NCI-H2196 treated with DMSO at 0.1 percent for 48 hours (cell line): Measurements from ENCODE around the gene WDR93.

ENCODE experiments used
- DNase-seq: peaks from one replicate; lab custom pipeline; 2025; ENCODE audit not compliant: unreplicated experiment; lab: John Stamatoyannopoulos, UW

The WDR93 gene

DNA sequence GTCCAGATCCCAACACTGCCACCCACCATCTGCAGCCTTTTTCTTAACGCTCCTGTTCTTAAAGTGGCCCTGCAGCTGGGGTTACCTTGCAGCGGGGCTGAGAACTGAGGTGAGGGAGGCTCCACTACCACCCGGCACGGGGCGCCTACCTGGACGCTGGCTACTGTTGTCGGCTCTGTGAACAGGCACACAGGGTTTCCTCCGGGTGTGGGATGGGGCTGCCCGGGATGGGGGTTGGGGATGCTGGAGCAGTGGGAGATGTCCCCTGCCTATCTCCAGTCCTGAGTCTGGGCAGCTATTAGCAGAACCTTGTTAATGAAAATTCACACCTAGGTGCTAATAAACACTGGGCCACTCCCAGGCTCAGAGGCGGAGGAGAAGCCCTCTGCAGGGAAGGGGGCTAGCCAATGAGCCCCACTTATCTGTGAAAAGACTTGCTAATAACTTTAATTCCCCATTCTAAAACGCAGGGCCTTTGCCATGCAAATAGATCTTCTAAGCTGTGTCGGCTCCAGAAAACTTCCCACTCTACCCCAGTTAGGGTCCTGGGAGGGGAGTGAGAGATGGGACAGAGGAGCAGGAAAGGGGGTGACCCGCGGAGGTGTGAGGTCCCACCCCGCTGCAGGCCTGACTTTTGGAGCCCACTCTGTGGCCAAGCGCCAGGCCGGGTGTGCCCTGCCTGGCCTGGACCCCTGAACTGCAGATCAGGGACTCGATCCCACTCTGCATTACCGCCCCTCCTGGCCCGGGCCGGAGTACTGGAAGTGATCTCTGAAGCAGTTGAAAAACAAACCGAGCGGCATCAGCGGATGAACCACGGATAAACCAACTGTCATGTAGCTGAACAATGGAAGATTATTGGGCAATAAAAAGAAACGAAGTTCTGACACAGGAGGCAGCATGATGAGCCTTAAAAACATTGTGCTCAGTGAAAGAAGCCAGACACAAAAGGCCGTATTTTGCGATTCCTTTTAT lies 57.4 kb downstream of the WDR93 start:
- DNase-seq = no peak

DNA sequence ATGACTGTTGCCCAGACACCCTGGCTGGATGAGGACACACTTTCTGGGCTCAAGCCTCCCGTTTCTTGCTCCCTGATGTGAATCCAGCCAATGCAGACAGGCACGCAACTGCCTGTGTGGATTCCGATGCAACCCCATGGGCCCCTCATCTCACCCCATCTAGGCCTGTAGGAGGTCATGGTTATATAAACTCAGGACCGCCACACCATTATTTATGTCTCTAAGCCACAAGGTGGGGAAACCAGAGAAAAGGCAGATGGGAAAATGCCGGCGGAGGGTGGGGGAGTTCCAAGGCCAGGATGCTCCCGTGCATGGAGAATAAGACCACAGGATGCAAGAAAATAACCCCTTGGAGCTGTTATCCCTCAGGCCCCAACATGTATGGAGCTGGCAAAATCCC lies 58.4 kb downstream of the WDR93 start:
- no peak for DNase-seq

GRCh38 chr15:89749526-89749925 lies 58.9 kb downstream of the WDR93 start:
- no peak for DNase-seq

- DNase-seq = no peak
Measured at GRCh38 chr15:89749951-89750559, 59.4 kb downstream of the WDR93 start.

DNA sequence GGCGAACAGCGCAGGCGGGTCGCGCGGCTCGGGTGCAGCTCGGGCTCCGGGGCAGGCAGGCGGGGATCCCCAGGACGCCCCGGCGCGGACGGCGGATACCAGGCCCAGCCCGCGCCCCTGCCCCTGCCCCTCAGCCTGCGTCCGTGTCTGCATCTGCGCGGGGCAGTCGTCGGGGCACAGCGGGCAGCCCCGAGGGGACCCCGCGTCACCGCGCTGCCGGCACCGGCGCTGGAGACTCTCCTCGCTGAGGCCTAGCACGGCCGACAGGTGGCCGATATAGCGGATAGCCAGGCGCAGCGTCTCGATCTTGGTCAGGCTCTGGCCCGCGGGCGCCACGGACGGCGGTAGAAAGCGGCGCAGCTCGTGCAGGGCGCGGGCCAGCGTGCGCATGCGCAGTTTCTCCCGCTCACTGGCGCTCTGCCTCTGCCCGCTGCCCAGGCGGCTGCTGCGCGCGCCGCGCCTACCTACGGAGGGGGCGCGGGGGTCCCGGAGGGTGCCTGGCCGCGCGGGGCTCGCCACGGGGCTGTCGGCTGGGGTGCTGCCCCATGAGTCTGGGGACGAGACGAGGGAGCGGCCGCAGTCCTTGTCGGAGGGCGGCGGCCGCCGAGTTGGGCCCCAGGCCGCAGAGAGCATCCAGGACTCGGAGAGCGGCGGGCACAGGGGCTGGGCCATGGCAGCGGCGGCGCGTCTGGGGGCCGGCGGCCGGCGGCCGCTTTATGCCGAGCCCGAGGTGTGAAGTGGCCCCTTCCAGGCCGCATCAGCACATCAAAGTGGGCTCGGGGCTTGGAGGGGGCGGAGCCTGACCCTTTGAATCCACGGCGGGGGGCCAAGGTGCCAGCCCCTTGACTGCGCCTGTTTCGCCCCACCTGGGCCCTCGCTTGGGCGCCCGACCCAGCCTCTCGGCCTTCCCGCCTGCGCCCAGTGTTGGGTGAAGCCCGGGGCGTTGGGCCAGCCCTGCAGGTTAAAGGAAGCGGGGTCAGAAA lies 60.2 kb downstream of the WDR93 start, which contains the start of gene MESP1:
TSS of gene MESP1 (minus strand) at position 690 of the 983 bp plus-strand sequence. CDS start at position 672, 18 bp downstream.
- peak; percentile 61 for DNase-seq

DNA sequence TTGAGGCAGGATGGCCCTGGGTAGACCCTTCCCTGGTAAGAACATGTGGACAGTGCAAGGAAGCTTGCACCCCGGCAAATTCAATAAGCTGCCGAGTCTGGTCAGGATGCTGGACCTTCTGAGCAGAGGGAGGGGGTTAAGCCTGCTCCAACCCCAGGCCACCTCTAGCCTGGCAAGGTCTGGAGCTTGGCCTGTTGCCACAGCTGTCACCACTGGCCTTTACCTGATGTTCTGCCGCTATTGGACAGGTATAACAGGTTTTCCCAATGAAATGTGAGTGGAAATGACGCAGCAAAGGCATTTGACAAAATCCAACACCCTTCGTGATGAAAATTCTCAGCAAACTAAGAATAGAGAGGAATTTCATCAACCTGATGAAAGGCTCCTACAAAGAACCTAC lies 61.1 kb downstream of the WDR93 start:
- no peak for DNase-seq

DNA sequence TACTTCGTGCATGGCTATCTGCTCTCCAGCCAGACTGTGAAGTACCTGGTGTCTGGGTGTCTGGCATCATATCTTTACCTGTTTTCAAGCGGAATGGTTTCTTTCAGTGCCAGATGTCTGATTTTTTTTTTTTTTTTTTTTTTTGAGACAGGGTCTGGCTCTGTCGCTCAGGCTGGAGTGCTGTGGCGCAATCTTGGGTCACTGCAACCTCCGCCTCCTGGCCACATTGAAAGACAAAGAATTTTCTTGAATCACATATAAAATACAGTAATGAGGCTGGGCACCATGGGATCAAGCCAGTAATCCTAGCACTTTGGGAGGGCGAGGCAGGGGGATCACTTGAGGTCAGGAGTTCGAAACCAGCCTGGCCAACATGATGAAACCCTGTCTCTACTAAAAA lies 63.2 kb downstream of the WDR93 start:
- DNase-seq = no peak

DNA sequence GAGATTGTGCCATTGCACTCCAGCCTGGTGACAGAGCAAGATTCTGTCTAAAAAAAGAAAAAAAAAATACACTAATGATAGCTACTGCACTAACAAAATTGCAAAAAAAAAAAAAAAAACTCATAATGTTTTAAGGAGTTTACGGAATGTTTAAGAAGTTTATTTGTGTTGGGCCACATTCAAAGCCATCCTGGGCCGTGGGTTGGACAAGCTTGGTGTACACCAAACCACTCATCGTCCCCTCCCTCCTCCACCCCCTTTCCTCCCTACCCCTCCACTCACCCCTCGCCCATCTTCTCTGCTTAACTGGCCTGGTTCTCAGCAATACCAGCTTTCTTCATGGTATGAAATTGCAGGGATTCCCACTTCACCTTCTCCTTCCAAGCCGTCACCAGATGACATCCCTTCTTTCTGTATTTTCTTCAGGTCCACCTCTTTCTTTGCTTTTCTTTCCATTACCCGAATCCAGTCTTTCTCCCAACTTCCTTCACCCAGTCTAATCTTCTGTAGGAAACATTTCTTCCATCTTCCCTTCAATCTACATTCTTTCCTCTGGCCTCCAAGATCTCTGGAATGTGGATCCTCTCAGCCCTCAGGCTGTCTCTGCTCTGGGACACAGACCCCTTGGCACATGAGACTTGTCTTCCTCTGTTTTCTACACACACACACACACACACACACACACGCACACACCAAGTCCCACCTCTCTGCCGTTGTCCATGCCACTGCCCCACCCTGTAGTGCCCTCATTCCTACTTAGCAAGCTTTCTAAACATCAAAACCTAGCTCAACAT lies 63.9 kb downstream of the WDR93 start:
- DNase-seq = no peak

DNA sequence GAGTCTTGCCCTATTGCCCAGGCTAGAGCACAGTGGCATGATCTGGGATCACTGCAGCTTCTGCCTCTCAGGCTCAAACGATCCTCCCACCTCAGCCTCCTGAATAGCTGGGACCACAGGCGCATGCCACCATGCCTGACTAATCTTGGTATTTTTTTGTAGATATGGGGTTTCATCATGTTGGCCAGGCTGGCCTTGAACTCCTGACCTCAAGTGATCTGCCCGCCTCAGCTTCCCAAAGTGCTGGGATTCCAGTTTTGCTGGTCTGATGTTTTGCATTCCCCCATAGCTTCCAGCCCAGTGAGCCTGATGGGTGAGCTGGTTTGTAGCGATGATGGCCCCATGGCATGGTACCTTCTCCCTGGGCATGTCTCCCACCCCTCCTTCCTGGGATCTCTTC lies 65.1 kb downstream of the WDR93 start:
- DNase-seq = no peak

DNA sequence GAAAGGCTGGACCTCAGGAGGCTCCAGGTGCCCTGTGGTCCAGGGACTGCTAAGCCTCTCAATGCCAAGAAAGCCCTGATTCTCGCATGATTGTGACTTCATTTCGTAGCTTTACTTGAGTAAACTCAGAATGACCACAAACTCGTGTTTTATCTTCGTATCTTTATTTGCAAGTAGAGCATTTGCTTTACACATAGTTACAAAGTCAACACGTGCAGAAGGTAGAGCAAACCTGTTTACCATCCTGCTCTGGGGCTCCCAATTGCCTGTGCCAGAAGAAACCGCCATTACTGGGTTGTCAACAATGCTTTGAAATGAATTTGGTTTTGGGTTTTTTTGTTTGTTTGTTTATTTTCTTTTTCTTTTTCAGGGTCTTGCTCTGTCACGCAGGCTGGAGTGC lies 66.3 kb downstream of the WDR93 start:
- DNase-seq = no peak

GRCh38 chr15:89758283-89758682 lies 67.7 kb downstream of the WDR93 start:
- DNase-seq = no peak

DNA sequence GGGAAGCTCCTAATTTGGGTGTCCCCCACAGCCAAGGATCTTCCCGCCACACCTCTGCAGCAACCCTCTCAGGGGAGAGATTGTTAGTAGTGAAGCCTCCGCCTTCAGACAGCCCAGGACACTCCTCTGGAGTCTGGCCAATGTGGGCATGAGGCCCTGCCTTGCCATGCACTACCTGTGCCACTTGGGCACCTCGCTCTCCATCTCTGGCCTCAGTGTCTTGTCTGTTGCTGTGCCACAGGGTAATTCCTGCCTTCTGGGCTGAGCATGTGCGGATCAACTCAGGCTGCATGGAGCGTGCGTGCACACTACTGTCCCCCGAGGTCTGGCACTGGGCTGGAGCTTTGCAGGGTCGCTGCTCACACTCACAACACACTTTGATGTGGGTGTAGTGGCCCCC lies 68.4 kb downstream of the WDR93 start:
- no peak for DNase-seq

DNA sequence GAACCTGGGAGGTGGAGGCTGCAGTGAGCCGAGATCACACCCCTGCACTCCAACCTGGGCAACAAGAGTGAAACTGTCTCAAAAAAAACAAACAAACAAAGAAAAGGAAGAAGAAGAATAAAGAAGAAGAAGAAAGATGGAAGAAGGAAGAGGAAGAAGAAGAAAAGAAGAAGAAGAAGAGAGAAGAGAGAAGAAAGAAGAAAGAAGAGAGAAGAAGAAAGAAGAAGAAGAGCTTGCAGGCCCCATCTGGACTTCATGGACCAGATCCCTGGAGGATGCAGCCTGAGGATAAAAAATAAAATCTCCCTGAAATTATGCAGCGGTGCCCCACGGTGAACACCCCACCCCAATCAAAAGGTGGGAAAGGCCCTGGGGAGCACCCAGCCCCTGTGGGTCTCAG lies 69.2 kb downstream of the WDR93 start:
- no peak for DNase-seq

- DNase-seq = peak; percentile 20
Measured at GRCh38 chr15:89760303-89761008, 69.8 kb downstream of the WDR93 start.

DNA sequence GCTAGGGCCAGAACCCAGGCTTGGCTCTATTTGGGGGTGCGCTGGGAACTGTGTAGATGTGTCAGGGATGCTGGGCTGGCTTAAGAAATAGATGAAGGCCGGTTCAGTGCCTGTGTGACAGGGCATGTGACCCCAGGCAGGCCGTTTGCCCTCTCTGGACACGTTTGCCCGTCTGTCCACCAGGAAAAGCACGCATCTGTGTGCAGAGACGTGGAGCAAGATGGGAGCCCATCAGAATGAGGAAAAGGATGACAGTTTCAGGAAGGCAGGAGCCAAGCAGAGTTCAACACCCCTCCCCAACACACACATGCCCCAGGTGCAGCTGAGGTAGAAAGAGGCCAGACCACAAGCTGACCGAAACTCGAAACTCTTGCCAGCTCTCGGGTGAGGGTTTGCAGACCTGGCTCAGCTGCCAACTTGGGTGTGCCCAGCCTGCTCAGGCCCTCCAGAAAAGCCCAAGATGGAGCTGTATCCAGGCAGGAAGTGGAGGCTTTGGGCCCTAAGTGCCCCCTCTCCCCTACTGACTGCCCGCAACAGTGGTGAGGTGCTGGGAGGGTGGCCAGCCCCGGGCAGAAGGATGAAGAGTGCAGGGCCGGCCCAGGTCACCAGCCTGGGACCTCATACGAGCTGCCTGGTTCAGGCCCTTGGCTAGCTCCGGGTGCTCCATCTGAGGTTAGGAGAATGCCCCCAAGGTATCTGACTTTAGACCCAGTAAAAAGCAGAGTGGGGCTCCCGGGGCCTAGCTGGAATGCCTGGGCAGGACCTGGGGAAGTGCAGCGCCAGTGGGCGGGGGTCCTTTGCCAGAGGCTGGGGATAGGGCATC lies 70.6 kb downstream of the WDR93 start:
- DNase-seq = peak; percentile 61

DNA sequence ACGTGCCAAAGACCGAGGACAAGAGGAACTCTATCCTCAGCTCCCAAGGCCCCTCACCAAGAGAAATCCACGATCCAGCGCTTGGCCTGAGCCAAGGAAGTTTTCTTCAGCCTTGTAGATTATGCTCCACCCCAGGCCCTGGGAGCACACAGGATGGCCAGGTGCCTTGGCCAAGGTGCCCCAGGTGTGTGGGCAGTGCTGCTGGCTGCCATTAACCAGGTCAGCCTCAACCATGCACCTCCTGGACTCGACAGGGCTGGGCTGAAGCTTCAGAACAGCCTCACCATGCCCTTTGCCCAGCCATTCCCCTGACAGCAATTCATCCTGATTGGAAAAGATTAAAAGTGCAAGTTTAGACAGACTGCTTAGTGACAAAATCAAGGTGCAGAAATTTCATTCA lies 71.3 kb downstream of the WDR93 start:
- no peak for DNase-seq

DNA sequence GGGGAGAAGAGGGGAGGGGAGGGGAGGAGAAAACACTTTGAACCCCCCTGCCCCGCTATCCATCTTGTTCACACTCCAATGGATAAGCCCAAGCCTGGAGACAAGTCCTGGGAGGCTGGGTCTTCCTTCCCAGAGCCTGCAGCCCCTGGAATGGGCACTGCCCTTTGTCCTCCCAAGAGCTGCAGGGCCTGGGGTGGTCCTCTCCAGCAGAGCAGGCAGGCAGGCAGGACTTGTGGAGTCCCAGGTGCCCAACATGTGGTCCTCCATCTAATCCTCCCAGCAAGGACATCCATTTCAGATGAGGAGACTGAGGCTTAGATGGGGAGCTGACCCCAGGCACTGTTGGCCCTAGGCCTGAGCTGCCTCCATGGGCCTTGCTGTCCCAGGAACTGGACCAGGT lies 75.1 kb downstream of the WDR93 start:
- no peak for DNase-seq

DNA sequence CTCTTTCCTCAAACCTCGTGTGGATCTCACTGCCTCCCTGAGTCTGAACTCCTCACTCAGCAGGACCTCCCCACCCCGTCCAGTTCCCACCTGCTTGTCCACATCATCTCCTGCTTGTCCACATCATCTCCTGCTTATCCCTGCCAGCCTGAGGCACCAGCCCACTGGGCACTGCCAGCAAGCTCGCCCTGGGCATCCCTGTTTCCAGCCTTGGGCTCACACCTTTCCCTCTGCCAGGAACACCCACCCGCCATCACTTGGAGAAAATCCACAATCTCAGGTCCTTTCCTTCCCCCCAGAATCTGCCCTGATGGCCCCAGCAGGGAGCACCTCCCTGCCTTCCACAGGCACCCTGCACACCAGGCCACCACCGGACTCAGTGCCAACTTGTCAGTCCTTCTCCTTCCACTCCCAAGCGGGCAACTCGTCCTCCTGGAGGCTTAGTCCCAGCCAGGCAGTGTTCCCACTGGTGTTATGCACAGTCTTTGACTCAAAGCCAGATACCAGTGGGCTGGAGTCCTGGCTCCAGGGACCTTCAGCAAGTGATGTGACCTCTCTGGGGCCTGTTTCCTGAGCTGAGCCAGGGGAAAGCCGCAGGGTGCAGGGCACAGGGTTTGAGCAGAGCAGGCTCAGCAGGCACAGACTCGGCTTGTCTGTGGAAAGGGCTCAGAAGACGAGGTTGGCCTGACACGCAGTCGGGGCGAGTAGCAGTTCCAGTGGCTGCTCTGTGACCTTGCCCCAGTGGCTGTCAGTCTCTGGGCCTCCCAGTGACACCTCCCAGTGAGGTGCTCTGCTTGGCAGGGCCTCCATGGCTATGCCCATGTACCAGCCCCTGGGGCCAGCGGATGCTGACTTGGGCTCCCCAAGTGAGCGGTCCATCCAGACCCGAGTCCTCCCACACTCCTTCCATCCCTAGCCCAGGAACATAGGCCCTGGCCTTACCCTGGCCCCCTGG lies 76.0 kb downstream of the WDR93 start:
- DNase-seq = no peak
